HL-60 (cell line): ENCODE data around the gene FKBP1B.
A peak's percentile ranks its signal among the peaks of the same experiment; 100 is the strongest.

ENCODE experiments used
- DNase-seq, 2 experiments: peaks; one replicate each; pipeline ENCODE4 v3.0.0-alpha.2; 2010 to 2020; ENCODE audit warnings: low read depth in 1 of 2, low spot score in 1 of 2
- H3K27ac ChIP-seq: fragments of 250-450 bp; sonication (Bioruptor Pico); replicated peaks from 2 replicates; pipeline ENCODE4 v1.5.1; 2020; ENCODE audit warnings: mild to moderate bottlenecking, moderate library complexity
- H3K27me3 ChIP-seq: fragments of 250-450 bp; sonication (Bioruptor Pico); 2 replicates; pipeline ENCODE4 v1.5.1; 2021; ENCODE audit warnings: mild to moderate bottlenecking, moderate library complexity; ENCODE audit not compliant: insufficient read depth, poor library complexity, severe bottlenecking
- H3K4me3 ChIP-seq: replicated peaks from 2 replicates; pipeline ENCODE4 v1.5.1; 2011; ENCODE audit warnings: mild to moderate bottlenecking, control low read depth, low read length; ENCODE audit not compliant: insufficient read depth
- GABPA ChIP-seq: IDR thresholded peaks from 2 replicates; pipeline ENCODE4 v1.6.1; 2012; ENCODE audit warnings: low read depth
- POLR2AphosphoS5 ChIP-seq: IDR thresholded peaks from 2 replicates; pipeline ENCODE4 v1.6.1; 2012; ENCODE audit warnings: low read depth
- REST ChIP-seq: IDR thresholded peaks from 2 replicates; pipeline ENCODE4 v1.6.1; 2012; ENCODE audit warnings: low read depth; ENCODE audit not compliant: insufficient replicate concordance
- SPI1 ChIP-seq: IDR thresholded peaks from 2 replicates; pipeline ENCODE4 v1.6.1; 2012; ENCODE audit warnings: low read depth, mild to moderate bottlenecking, borderline replicate concordance
- TF ChIP-seq, protein P1 (sequence below): IDR thresholded peaks from one replicate; pipeline ENCODE4 v1.5.1; 2011; ENCODE audit warnings: low read length, control low read depth, inconsistent platforms; ENCODE audit not compliant: insufficient read depth

Gene FKBP1B

GRCh38 chr2:24055750-24056149 is 6.2 kb downstream of the FKBP1B start:
- Histone ChIP-seq H3K27ac (no peak overlapping the region), H3K4me3 (no peak overlapping the region), H3K27me3 (peaks cover 10% of the 10 kb centered on the region)
- no peak for TF ChIP-seq SPI1
- no peak for TF ChIP-seq GABPA
- no peak for TF ChIP-seq POLR2AphosphoS5
- TF ChIP-seq, protein P1, sequence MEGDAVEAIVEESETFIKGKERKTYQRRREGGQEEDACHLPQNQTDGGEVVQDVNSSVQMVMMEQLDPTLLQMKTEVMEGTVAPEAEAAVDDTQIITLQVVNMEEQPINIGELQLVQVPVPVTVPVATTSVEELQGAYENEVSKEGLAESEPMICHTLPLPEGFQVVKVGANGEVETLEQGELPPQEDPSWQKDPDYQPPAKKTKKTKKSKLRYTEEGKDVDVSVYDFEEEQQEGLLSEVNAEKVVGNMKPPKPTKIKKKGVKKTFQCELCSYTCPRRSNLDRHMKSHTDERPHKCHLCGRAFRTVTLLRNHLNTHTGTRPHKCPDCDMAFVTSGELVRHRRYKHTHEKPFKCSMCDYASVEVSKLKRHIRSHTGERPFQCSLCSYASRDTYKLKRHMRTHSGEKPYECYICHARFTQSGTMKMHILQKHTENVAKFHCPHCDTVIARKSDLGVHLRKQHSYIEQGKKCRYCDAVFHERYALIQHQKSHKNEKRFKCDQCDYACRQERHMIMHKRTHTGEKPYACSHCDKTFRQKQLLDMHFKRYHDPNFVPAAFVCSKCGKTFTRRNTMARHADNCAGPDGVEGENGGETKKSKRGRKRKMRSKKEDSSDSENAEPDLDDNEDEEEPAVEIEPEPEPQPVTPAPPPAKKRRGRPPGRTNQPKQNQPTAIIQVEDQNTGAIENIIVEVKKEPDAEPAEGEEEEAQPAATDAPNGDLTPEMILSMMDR, result no peak
- TF ChIP-seq REST, result no peak
- no peak for DNase-seq

- Histone ChIP-seq H3K27ac (no peak overlapping the region), H3K4me3 (no peak overlapping the region), H3K27me3 (no peaks in the 10 kb centered on the region)
- no peak for DNase-seq
- TF ChIP-seq POLR2AphosphoS5 (no peak), SPI1 (peak; percentile 41; the same call in 1 of the 2 replicates)
Observed at GRCh38 chr2:24058564-24059271, 9.2 kb downstream of the FKBP1B start.

DNA sequence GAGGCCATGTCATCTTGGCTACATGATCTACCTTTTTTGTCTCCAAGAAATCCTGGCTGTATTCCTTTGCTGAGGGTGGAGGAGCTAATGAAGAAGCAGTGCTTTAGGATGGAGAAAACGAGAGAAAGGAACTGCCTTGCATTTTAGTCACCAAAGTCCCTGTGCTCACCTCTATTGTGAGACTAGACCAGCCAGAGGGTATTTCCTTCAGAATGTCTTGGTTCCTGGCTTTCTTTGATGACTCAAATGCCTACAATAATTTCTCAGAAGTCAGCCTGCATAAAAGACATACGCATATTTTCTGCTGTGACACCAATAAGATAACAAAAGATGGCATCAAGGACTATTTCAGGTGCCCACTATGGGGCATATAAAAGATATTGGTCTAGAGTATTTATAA is 15.8 kb downstream of the FKBP1B start:
- no peak overlapping the region for H3K4me3 ChIP-seq
- no peaks in the 10 kb centered on the region for H3K27me3 ChIP-seq
- TF ChIP-seq, protein P1, result no peak
- TF ChIP-seq POLR2AphosphoS5, result no peak
- TF ChIP-seq REST, result no peak
- no peak for TF ChIP-seq SPI1
- H3K27ac ChIP-seq, result no peak overlapping the region
- no peak for DNase-seq

GRCh38 chr2:24072259-24072658 is 22.7 kb downstream of the FKBP1B start:
- Histone ChIP-seq H3K27me3 (no peaks in the 10 kb centered on the region), H3K27ac (no peak overlapping the region), H3K4me3 (no peak overlapping the region)
- no peak for DNase-seq
- no peak for TF ChIP-seq GABPA
- no peak for TF ChIP-seq SPI1
- no peak for TF ChIP-seq REST
- TF ChIP-seq POLR2AphosphoS5, result no peak
- TF ChIP-seq, protein P1, result no peak
